Central memory CD8-positive, alpha-beta T cell (primary cell): ENCODE results near the gene FLVCR2.
"Not testable (repeated sequence)": the region's sequence is repeated elsewhere in the genome, so short reads cannot be mapped to it uniquely, and the experiment has no call there.

Experiments used
- ATAC-seq: fragments of 150-1000 bp; cut with Tn5 transposase; replicated peaks from 2 replicates; pipeline ENCODE4 v1.10.0; 2022; ENCODE audit warnings: mild to moderate bottlenecking, moderate FRiP score, moderate number of reproducible peaks; ENCODE audit not compliant: poor library complexity, severe bottlenecking; ENCODE audit errors: extremely low read depth
- DNase-seq, 2 donors: peaks; one replicate each; pipeline ENCODE4 v3.0.0; 2021; ENCODE audit warnings: low spot score in 2 of 2
- H3K27ac Mint-ChIP-seq: one replicate; pipeline ENCODE4 v1.8.0; 2022; ENCODE audit warnings: low read depth, mild to moderate bottlenecking, moderate library complexity, mixed read lengths
- H3K27me3 Mint-ChIP-seq: one replicate; pipeline ENCODE4 v1.8.0; 2022; ENCODE audit warnings: mixed read lengths
- H3K36me3 Mint-ChIP-seq: one replicate; pipeline ENCODE4 v1.8.0; 2022; ENCODE audit warnings: mild to moderate bottlenecking, moderate library complexity, mixed read lengths; ENCODE audit not compliant: insufficient read depth
- H3K4me1 Mint-ChIP-seq: one replicate; pipeline ENCODE4 v1.8.0; 2022; ENCODE audit warnings: mixed read lengths
- H3K4me3 Mint-ChIP-seq: one replicate; pipeline ENCODE4 v1.8.0; 2022; ENCODE audit warnings: mild to moderate bottlenecking, moderate library complexity, mixed read lengths
- H3K9me3 Mint-ChIP-seq: one replicate; pipeline ENCODE4 v1.8.0; 2022; ENCODE audit warnings: mixed read lengths

FLVCR2 gene

DNA sequence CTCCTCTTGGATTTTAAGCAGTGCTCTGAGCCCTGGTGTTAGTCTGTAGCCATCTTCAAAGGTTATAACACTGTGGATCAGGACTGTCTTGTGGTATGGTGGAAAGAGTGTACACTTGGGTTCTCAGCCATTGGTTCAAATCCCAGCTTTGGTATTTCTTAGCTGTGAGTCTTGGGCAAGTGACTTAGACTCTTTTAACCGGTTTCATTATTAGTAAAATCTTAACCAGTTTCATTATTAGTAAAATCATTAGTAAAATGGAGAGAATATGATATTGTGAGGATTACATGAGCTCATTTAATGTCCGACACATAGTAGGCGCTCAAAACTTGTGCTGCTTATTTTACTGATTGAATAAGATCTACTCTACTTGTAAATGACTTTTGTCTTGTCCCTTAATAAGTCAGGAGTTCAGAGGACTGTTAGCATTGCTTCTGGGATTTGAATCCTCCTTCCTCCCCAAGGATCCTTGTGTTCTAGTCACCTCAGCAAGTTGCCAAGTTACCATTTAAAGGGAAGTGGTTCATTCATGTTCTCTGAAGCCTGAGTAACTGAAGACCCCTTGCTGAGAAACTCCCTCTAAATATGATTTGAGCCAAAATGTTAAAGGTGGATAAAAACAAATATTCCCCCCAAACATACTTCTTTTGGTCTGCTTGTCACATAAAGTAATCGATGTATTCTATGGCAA lies 95.1 kb downstream of the FLVCR2 start:
- no peaks in the 10 kb centered on the region for H3K27me3 Mint-ChIP-seq
- no peak for ATAC-seq
- DNase-seq = no peak
- no peaks in the 10 kb centered on the region for H3K9me3 Mint-ChIP-seq
- peak overlapping the region; percentile 9 for H3K27ac Mint-ChIP-seq
- peaks cover 17% of the 10 kb centered on the region for H3K36me3 Mint-ChIP-seq
- peaks cover 12% of the 10 kb centered on the region for H3K4me1 Mint-ChIP-seq
- no peak overlapping the region for H3K4me3 Mint-ChIP-seq

DNA sequence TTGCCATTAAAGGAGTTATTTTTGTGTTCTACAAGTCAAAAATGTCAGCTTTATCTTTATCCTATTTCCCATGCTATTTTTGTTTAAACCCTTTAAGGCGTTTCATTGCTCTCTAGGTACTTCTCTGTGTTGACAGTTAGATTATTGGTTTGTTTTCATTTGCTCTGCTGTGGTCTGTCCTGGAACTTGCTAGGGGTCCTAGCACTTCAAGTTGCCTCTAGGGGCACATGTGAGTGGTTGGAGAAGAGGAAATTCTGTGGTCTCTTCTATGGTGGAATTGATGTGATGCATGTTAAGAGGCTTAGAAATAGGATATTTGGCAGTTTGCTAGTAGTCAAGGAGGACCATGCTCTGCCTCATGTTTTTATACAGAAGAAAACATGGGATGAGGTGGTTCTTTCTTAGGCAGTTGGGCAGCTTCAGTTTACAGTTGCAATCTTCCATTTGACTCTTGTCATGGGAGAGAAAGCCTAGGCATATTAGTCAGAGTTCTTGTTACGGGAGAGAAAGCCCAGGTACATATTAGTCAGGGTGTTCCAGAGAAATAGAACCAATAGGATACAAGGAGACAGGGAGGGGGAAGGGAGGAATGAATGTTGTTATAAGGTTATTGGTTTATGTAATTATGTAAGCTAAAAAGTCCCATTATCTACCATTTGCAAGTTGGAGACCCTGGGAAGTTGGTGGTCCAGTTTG lies 97.0 kb downstream of the FLVCR2 start:
- Mint-ChIP-seq H3K4me1 (peaks cover 12% of the 10 kb centered on the region), H3K36me3 (peaks cover 9% of the 10 kb centered on the region), H3K4me3 (no peak overlapping the region), H3K27ac (no peak overlapping the region), H3K9me3 (no peaks in the 10 kb centered on the region), H3K27me3 (no peaks in the 10 kb centered on the region)
- ATAC-seq (no peak), DNase-seq (no peak)

DNA sequence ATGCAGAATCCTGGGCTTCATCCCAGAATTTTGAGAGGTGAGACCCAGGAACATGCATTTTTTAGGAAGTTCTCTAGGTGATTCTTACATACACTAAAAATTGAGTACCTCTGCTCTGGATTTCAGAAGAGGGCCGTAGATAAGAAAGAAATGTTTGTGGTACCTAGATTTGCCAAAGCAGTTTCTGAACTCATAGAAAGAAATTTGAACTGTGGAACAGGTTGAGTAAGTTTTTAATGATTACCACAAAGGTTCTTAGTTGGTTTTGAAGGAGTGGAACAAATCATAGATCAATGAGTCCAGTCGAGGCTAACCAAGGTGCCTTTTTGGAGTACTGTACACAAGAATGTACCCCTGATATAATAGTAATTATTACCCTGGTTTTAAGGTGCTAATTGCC lies 107.5 kb downstream of the FLVCR2 start:
- H3K4me1 Mint-ChIP-seq = no peaks in the 10 kb centered on the region
- no peaks in the 10 kb centered on the region for H3K9me3 Mint-ChIP-seq
- no peaks in the 10 kb centered on the region for H3K27me3 Mint-ChIP-seq
- no peak overlapping the region for H3K27ac Mint-ChIP-seq
- peaks cover 32% of the 10 kb centered on the region for H3K36me3 Mint-ChIP-seq
- DNase-seq (no peak), ATAC-seq (no peak)
- no peak overlapping the region for H3K4me3 Mint-ChIP-seq

DNA sequence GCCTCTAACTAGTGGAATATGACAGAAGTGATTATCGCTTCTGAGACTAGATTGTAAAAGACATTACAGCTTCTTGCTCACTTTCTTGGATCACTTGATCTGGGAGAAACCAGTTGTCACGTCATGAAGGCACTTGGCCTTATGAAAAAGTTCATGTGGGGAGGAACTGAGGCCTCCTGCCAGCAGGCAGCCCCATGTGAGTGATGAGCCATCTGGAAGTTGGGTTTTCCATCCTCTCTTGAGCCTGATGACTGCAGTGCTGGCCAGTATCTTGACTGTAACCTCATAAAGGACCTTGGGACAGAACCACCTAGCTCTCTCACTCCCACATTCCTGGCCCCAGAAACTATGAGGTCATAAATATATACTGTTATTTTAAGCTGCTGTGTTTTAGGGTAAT lies 110.6 kb downstream of the FLVCR2 start:
- Mint-ChIP-seq H3K27me3 (no peaks in the 10 kb centered on the region), H3K4me3 (no peak overlapping the region), H3K4me1 (no peaks in the 10 kb centered on the region), H3K9me3 (no peaks in the 10 kb centered on the region), H3K36me3 (peaks cover 18% of the 10 kb centered on the region), H3K27ac (no peak overlapping the region)
- no peak for DNase-seq
- no peak for ATAC-seq

DNA sequence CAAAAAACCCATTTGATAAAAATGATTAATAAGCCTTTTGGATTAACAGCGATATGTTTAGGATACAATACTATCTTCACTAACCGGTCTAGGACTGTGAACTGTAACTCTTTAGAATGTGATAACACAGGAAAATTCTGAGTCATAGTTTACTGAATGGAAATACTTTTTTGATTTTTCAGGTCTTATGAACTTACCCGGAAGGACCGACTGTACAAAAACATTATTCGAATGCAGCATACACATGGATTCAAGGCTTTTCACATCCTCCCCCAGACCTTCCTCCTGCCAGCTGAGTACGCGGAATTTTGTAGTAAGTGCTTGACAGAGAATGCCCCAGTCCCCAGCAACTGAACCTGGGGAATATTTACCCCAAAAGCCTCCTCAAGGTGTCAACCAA lies 111.6 kb downstream of the FLVCR2 start:
- Mint-ChIP-seq H3K27ac (no peak overlapping the region), H3K4me1 (no peaks in the 10 kb centered on the region), H3K27me3 (no peaks in the 10 kb centered on the region), H3K4me3 (no peak overlapping the region), H3K36me3 (peaks cover 23% of the 10 kb centered on the region), H3K9me3 (no peaks in the 10 kb centered on the region)
- DNase-seq (no peak), ATAC-seq (no peak)

DNA sequence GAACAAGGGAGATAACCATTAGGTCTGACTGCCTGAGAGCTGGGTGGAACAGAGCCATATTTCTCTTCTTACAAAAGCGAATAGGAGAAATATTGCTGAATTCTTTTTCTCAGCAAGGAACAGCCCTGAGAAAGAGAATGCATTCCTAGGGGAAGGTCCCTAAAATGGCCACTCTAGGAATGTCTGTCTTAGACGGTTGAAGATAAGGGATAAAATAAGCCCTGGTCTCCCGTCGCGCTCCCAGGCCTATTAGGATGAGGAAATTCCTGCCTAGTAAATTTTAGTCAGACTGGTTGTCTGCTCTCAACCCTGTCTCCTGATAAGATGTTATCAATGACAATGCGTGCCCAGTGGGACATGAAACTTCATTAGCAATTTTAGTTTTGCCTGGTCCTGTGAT lies 116.6 kb downstream of the FLVCR2 start:
- not testable (repeated sequence) for H3K9me3 Mint-ChIP-seq
- H3K36me3 Mint-ChIP-seq = peaks cover 21% of the 10 kb centered on the region

DNA sequence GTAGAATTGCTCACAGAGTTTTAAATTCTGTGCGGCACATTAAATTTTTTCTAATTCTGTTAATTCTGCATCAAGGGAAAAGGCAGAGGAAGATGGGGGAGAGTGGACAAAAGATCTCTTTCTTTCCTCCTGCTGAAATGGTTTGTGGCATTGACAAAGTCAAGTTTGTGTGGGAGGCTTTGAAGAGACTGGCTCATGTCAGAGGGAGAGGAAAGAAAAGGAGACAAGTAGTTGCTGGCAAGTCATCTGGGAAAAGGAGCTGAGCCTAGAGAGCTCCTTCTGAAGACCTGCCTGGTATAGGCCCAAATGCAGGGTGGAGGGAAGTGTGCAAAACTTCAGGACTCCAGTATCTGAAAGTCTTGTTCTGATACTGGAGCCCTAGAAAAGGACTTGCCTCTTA lies 119.0 kb downstream of the FLVCR2 start:
- no peak for ATAC-seq
- Mint-ChIP-seq H3K27me3 (no peaks in the 10 kb centered on the region), H3K36me3 (peaks cover 18% of the 10 kb centered on the region), H3K4me3 (no peak overlapping the region), H3K27ac (no peak overlapping the region), H3K9me3 (no peaks in the 10 kb centered on the region), H3K4me1 (no peaks in the 10 kb centered on the region)
- no peak for DNase-seq

More for the DNA sequence above, 116.6 kb downstream of the FLVCR2 start:
- ATAC-seq, H3K27me3 Mint-ChIP-seq, H3K4me3 Mint-ChIP-seq, H3K27ac Mint-ChIP-seq, DNase-seq, H3K4me1 Mint-ChIP-seq: not testable (repeated sequence)
